Liver (tissue), 9 donors: Measurements from ENCODE around the gene RGPD4. TPM values are rescaled to one million over a fixed set of nuclear protein-coding genes. Genes with fewer than 3 reads are reported as not detected.

ENCODE experiments used
- DNase-seq: peaks from one replicate; pipeline ENCODE4 v3.0.0-alpha.2; 2017; ENCODE audit warnings: low spot score
- H3K27ac ChIP-seq, 2 donors: one replicate each; pipeline ENCODE4 v1.7.0; 2013; ENCODE audit warnings: inconsistent platforms in 2 of 2, low read length in 2 of 2, control low read depth in 1 of 2, low read depth in 1 of 2, mild to moderate bottlenecking in 1 of 2
- H3K27me3 ChIP-seq, 4 donors: one replicate each; pipeline versions ENCODE4 v1.6.1 to v1.7.0; 2013; ENCODE audit warnings: low read length in 3 of 4, inconsistent platforms in 1 of 4, mild to moderate bottlenecking in 1 of 4, moderate library complexity in 1 of 4; ENCODE audit not compliant: control insufficient read depth in 4 of 4, insufficient read depth in 4 of 4
- H3K36me3 ChIP-seq, 4 donors: one replicate each; pipeline versions ENCODE4 v1.6.1 to v1.7.0; 2013; ENCODE audit warnings: low read length in 3 of 4, mild to moderate bottlenecking in 3 of 4, low read depth in 1 of 4, moderate library complexity in 1 of 4; ENCODE audit not compliant: control insufficient read depth in 4 of 4, insufficient read depth in 3 of 4
- H3K4me1 ChIP-seq, 4 donors: one replicate each; pipeline versions ENCODE4 v1.6.1 to v1.7.0; 2013; ENCODE audit warnings: low read length in 3 of 4, mild to moderate bottlenecking in 3 of 4, moderate library complexity in 1 of 4; ENCODE audit not compliant: control insufficient read depth in 4 of 4, insufficient read depth in 4 of 4
- H3K4me3 ChIP-seq, 3 donors: one replicate each; pipeline versions ENCODE4 v1.6.1 to v1.7.0; 2013; ENCODE audit warnings: low read length in 3 of 3, control low read depth in 1 of 3, low read depth in 1 of 3, mild to moderate bottlenecking in 1 of 3
- H3K9ac ChIP-seq, 2 donors: one replicate each; pipeline ENCODE4 v1.7.0; 2013; ENCODE audit warnings: low read length in 2 of 2, mild to moderate bottlenecking in 2 of 2, moderate library complexity in 2 of 2, control low read depth in 1 of 2, low read depth in 1 of 2
- H3K9me3 ChIP-seq, 4 donors: one replicate each; pipeline versions ENCODE4 v1.6.1 to v1.7.0; 2013; ENCODE audit warnings: low read length in 3 of 4; ENCODE audit not compliant: control insufficient read depth in 4 of 4
- EGR1 ChIP-seq, 2 donors: IDR thresholded peaks; 2 replicates each; pipeline ENCODE4 v1.6.1; 2016 to 2018; ENCODE audit warnings: antibody characterized with exemption in 2 of 2, low read depth in 2 of 2
- FOXA1 ChIP-seq: IDR thresholded peaks from 2 replicates; pipeline ENCODE4 v1.6.1; 2016; ENCODE audit warnings: antibody characterized with exemption
- FOXA2 ChIP-seq: IDR thresholded peaks from 2 replicates; pipeline ENCODE4 v1.6.1; 2016; ENCODE audit warnings: antibody characterized with exemption
- GABPA ChIP-seq, 2 donors: IDR thresholded peaks in 1 of 2; conservative IDR thresholded peaks in 1 of 2; 2 replicates each; pipeline ENCODE4 v1.6.1; 2016; ENCODE audit warnings: antibody characterized with exemption in 2 of 2, mild to moderate bottlenecking in 1 of 2, moderate library complexity in 1 of 2
- HNF4G ChIP-seq: IDR thresholded peaks from 2 replicates; pipeline ENCODE4 v1.6.1; 2016; ENCODE audit warnings: antibody characterized with exemption
- JUND ChIP-seq, 2 donors: IDR thresholded peaks; 2 replicates each; pipeline ENCODE4 v1.6.1; 2016; ENCODE audit warnings: antibody characterized with exemption in 2 of 2
- NR2F2 ChIP-seq: IDR thresholded peaks from 2 replicates; pipeline ENCODE4 v1.6.1; 2016; ENCODE audit warnings: antibody characterized with exemption
- TAF1 ChIP-seq: conservative IDR thresholded peaks from 2 replicates; pipeline ENCODE4 v1.6.1; 2016; ENCODE audit warnings: antibody characterized with exemption, mild to moderate bottlenecking
- YY1 ChIP-seq: IDR thresholded peaks from 2 replicates; pipeline ENCODE4 v1.6.1; 2016; ENCODE audit warnings: antibody characterized with exemption, mild to moderate bottlenecking
- WGBS: extraction: QIAGEN DNeasy Blood & Tissue Kit; methylation state at CpG from one replicate; pipeline ENCODE4 v1.1.7; 2013; 5-methylcytosine and 5-hydroxymethylcytosine counted together
- polyA plus RNA-seq, 2 donors: library from polyadenylated mRNA; stranded (reverse) in 1 of 2; unstranded in 1 of 2; fragments of 200-250 nt in 1 of 2; fragments of >200 nt in 1 of 2; fragmentation: Nextera tagmentation in 1 of 2; extraction: Ambion mirVana in 1 of 2; gene quantifications; one replicate each; pipeline versions ENCODE4 v1.2.1 to v1.2.3, GENCODE V29; 2013 to 2015
- total RNA-seq, 2 donors: library from RNA; depleted of rRNA; stranded (reverse); fragments of >200 nt; gene quantifications; one replicate each; pipeline ENCODE4 v1.2.3, GENCODE V29; 2014
- TF ChIP-seq, protein P1 (sequence below): IDR thresholded peaks from 2 replicates; pipeline ENCODE4 v1.6.1; 2016; ENCODE audit warnings: antibody characterized with exemption, mild to moderate bottlenecking
- TF ChIP-seq, protein P2 (sequence below): IDR thresholded peaks from 2 replicates; pipeline ENCODE4 v1.6.1; 2016; ENCODE audit warnings: antibody characterized with exemption
- TF ChIP-seq, protein P3 (sequence below): IDR thresholded peaks from 2 replicates; pipeline ENCODE4 v1.6.1; 2016; ENCODE audit warnings: antibody characterized with exemption
- TF ChIP-seq, protein P4 (sequence below): IDR thresholded peaks from 2 replicates; pipeline ENCODE4 v1.6.1; 2016; ENCODE audit warnings: antibody characterized with exemption
- TF ChIP-seq, protein P5 (sequence below): fragments of 150-350 bp; IDR thresholded peaks from 2 replicates; pipeline ENCODE4 v1.5.1; 2017; ENCODE audit warnings: improper control_type of control experiment, low read depth, low read length; ENCODE audit not compliant: missing input control
- donor health status: healthy.
- donor health status: healthy.
- donor health status: healthy.
- donor health status: healthy.
- donor health status: healthy.

RGPD4 gene
- total and polyA plus RNA-seq, 4 donors, result not detected

DNA sequence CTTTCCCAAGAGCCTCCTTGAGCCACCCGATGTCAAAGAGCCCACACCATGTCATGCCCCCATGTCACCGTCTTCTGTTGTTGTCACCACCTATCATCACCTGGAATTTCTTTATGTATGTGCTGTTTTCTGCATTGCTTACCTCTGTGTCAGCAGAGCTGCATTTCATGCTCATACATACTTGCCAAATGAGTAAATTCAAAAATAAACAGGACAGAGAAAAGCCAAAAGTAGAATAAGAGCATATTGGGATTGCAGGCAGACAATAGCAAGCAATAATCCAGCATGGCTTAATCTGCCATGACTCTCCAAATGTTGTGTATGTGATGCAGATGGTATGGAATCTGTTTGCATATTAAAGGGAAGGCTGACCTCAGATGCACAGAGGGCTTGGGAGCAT, 15.3 kb upstream of the RGPD4 start (continued):
- TF ChIP-seq, protein P1, sequence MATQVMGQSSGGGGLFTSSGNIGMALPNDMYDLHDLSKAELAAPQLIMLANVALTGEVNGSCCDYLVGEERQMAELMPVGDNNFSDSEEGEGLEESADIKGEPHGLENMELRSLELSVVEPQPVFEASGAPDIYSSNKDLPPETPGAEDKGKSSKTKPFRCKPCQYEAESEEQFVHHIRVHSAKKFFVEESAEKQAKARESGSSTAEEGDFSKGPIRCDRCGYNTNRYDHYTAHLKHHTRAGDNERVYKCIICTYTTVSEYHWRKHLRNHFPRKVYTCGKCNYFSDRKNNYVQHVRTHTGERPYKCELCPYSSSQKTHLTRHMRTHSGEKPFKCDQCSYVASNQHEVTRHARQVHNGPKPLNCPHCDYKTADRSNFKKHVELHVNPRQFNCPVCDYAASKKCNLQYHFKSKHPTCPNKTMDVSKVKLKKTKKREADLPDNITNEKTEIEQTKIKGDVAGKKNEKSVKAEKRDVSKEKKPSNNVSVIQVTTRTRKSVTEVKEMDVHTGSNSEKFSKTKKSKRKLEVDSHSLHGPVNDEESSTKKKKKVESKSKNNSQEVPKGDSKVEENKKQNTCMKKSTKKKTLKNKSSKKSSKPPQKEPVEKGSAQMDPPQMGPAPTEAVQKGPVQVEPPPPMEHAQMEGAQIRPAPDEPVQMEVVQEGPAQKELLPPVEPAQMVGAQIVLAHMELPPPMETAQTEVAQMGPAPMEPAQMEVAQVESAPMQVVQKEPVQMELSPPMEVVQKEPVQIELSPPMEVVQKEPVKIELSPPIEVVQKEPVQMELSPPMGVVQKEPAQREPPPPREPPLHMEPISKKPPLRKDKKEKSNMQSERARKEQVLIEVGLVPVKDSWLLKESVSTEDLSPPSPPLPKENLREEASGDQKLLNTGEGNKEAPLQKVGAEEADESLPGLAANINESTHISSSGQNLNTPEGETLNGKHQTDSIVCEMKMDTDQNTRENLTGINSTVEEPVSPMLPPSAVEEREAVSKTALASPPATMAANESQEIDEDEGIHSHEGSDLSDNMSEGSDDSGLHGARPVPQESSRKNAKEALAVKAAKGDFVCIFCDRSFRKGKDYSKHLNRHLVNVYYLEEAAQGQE, result no peak
- no peak for TF ChIP-seq FOXA2

DNA sequence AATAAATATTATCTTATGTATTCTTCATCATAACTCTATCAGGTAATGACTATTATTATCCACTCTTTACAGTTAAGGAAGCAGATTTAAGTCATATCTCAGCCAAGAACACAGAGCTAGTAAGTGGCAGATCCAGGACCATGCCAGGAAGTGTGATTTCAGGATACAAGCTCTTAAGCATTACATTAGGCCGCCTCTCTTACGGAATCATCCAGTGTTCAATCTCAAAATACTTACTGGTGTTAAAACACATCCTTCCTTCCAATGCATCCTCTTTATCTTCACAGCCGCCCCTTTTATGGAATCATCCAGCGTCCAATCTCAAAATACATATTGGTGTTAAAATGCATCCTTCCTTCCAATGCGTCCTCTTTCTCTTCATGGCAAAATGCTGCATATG, 14.7 kb upstream of the RGPD4 start:
- Histone ChIP-seq H3K27me3 (no peaks in the 10 kb centered on the region), H3K9me3 (no peaks in the 10 kb centered on the region), H3K4me1 (no peaks in the 10 kb centered on the region), H3K36me3 (no peaks in the 10 kb centered on the region), H3K27ac (no peak overlapping the region), H3K4me3 (no peak overlapping the region), H3K9ac (no peak overlapping the region)
- no peak for DNase-seq
- WGBS, result 86% methylated on average over 5 of the region's 5 CpGs
- TF ChIP-seq, protein P2, sequence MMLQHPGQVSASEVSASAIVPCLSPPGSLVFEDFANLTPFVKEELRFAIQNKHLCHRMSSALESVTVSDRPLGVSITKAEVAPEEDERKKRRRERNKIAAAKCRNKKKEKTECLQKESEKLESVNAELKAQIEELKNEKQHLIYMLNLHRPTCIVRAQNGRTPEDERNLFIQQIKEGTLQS, result no peak
- TF ChIP-seq, protein P3, sequence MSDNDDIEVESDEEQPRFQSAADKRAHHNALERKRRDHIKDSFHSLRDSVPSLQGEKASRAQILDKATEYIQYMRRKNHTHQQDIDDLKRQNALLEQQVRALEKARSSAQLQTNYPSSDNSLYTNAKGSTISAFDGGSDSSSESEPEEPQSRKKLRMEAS, result no peak
- no peak for TF ChIP-seq GABPA (IDR thresholded peaks at IDR 0.05 in 1 of 2, conservative IDR thresholded peaks at IDR 0.05 in 1 of 2)
- TF ChIP-seq JUND (IDR thresholded peaks at IDR 0.05), result no peak
- TF ChIP-seq FOXA1, result no peak
- TF ChIP-seq, protein P4, sequence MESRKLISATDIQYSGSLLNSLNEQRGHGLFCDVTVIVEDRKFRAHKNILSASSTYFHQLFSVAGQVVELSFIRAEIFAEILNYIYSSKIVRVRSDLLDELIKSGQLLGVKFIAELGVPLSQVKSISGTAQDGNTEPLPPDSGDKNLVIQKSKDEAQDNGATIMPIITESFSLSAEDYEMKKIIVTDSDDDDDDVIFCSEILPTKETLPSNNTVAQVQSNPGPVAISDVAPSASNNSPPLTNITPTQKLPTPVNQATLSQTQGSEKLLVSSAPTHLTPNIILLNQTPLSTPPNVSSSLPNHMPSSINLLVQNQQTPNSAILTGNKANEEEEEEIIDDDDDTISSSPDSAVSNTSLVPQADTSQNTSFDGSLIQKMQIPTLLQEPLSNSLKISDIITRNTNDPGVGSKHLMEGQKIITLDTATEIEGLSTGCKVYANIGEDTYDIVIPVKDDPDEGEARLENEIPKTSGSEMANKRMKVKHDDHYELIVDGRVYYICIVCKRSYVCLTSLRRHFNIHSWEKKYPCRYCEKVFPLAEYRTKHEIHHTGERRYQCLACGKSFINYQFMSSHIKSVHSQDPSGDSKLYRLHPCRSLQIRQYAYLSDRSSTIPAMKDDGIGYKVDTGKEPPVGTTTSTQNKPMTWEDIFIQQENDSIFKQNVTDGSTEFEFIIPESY, result no peak
- TF ChIP-seq NR2F2, result no peak

DNA sequence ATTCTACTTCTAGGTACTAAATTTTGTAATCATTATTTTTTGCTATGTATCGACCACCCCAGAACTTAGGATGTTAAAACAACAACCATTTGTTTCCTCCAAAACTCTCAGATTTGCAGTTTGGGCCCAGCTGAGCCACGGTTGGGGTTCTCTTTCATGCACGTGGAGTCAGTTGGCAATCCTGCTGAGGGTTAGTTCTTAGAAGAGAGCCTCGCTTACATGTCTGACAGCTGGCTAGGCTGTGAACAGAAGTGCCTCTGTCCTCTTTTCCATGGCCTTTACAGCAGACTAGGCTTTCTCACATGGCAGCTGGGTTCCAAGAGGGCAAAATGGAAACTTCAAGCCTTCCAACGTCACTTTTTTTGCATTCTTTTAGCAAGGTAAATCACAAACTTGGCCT, 9.3 kb upstream of the RGPD4 start:
- Histone ChIP-seq H3K9ac (no peak overlapping the region), H3K4me1 (no peaks in the 10 kb centered on the region), H3K27ac (no peak overlapping the region), H3K36me3 (no peaks in the 10 kb centered on the region), H3K27me3 (peaks cover 0 to 2% (median 0%) of the 10 kb centered on the region in 4 donors), H3K4me3 (no peak overlapping the region), H3K9me3 (no peaks in the 10 kb centered on the region)
- TF ChIP-seq, protein P5, sequence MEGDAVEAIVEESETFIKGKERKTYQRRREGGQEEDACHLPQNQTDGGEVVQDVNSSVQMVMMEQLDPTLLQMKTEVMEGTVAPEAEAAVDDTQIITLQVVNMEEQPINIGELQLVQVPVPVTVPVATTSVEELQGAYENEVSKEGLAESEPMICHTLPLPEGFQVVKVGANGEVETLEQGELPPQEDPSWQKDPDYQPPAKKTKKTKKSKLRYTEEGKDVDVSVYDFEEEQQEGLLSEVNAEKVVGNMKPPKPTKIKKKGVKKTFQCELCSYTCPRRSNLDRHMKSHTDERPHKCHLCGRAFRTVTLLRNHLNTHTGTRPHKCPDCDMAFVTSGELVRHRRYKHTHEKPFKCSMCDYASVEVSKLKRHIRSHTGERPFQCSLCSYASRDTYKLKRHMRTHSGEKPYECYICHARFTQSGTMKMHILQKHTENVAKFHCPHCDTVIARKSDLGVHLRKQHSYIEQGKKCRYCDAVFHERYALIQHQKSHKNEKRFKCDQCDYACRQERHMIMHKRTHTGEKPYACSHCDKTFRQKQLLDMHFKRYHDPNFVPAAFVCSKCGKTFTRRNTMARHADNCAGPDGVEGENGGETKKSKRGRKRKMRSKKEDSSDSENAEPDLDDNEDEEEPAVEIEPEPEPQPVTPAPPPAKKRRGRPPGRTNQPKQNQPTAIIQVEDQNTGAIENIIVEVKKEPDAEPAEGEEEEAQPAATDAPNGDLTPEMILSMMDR, result no peak
- TF ChIP-seq, protein P4, result no peak
- TF ChIP-seq JUND (IDR thresholded peaks at IDR 0.05) (no peak), HNF4G (no peak), TAF1 (no peak), FOXA1 (no peak), YY1 (no peak), EGR1 (IDR thresholded peaks at IDR 0.05; ENCODE audit: low read depth in 2 of 2) (no peak), GABPA (IDR thresholded peaks at IDR 0.05 in 1 of 2, conservative IDR thresholded peaks at IDR 0.05 in 1 of 2) (no peak), FOXA2 (no peak), NR2F2 (no peak)
- TF ChIP-seq, protein P2, result no peak
- 70% methylated on average over 5 of the region's 5 CpGs for WGBS
- DNase-seq, result no peak
